ENCODE results near the gene CPNE4.

The CPNE4 gene

DNA sequence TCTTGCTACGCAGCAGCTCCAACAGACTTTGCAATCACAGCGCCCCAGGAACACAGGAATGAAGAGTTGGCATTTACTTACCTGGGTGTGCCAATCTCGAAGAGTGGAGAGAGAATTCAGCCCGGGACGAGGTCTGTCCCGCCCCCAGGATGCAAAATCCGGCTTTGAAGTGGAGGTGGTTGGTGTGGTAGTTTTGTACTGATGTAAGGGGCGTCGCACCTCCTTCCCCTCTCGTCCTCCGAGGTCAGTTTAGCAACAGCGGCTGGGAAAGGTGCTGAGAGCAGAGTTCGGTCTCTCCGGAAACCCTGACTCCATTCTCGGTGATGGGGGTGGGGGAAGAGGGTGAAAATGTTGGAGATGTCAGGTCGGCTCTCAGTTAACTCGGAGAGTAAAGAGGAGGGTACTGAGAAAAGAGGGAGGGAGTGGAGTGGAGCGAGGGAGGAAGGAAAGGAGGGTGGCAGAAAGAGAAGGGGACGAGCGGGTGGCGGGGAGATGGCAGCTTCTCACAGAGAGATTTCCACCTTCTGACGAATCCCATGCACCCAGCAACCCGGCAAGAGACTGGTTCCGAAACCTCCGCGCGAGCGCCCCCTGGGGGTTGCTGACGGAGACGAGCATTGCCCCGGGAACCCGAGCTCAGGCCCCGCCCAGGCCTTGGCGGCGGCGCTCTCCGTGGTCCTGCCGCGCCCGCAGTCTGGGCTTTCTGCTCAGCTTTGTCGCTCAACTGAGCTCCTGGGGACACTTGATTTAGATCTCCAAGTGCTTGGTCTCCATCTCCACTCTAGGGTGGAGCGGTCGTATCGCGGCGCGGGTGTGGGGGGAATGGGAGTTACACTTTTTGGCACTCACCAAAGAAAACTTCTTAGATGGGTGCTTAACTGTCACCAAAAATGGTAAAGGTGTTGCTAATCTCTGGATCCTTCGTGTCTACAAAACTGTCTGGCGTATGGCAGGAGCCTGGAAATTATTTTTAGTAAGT lies at the start of gene CPNE4:
Gene CPNE4, minus strand, starts transcription at position 529 of the 979 bp plus-strand sequence.
- peak; percentile 69 for DNase-seq (ENCODE audit: low read depth)
- TF ChIP-seq, protein P1, sequence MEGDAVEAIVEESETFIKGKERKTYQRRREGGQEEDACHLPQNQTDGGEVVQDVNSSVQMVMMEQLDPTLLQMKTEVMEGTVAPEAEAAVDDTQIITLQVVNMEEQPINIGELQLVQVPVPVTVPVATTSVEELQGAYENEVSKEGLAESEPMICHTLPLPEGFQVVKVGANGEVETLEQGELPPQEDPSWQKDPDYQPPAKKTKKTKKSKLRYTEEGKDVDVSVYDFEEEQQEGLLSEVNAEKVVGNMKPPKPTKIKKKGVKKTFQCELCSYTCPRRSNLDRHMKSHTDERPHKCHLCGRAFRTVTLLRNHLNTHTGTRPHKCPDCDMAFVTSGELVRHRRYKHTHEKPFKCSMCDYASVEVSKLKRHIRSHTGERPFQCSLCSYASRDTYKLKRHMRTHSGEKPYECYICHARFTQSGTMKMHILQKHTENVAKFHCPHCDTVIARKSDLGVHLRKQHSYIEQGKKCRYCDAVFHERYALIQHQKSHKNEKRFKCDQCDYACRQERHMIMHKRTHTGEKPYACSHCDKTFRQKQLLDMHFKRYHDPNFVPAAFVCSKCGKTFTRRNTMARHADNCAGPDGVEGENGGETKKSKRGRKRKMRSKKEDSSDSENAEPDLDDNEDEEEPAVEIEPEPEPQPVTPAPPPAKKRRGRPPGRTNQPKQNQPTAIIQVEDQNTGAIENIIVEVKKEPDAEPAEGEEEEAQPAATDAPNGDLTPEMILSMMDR (conservative IDR thresholded peaks at IDR 0.05; ENCODE audit: control insufficient read depth, insufficient read depth, low read depth, low read length): peak; percentile 79
- H3K4me3 ChIP-seq (ENCODE audit: control insufficient read depth, low read depth, low read length): peak within 1 kb of the TSS; percentile 19

DNA sequence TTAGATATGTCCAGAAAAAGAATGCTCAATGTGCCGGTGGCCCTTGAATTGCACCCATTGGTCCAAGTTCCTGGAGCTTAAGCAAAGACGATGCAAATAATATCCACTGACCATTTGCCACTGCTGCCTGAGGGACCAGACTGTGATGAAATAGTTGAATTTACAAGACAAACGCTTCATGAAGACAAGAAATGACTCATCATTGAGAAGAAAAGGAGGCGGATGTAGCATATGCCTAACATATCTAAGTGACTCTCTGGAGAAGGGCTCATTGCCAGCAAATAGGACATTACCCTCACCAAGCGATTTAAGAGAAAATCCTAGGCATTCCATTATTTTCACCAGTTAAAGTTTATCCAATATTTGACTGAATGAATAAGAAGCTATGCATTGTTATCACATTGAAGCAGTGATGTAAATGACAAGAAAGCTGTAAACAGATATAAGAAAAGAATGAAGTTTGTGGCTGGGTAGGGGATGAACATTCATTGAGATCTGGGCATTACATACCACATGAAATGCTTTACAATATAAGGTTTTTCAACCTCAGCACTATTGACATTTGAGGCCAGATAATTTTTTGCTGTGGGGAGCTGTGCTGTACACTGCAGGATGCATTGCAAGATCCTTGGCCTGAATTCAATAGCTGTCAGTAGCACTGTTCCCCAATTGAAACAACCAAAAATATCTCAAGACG lies 48.9 kb upstream of the CPNE4 start:
- TF ChIP-seq, protein P1 (conservative IDR thresholded peaks at IDR 0.05; ENCODE audit: control insufficient read depth, insufficient read depth, low read depth, low read length): no peak
- DNase-seq (ENCODE audit: low read depth): peak; percentile 64

DNA sequence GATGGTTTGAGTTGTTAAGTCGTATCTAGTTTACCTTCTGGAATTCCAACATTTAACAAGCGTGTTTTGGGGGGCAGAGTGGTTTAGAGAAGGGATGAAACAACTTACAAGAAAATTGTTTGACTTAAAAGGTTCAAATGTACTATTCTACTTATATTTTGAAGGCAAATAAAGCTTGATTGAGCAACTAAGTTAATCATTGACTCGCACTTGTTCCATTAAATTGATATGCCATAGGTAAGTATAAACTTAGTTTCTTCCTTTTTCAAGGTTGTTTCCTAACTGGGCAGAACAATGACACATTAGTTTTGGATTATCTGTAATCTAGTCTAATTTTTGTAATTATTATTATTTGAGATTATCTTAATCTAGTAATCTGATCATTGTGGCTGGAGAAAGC lies 48.3 kb upstream of the CPNE4 start:
- no peak overlapping the region for H3K4me3 ChIP-seq (ENCODE audit: control insufficient read depth, low read depth, low read length)
- TF ChIP-seq, protein P1 (conservative IDR thresholded peaks at IDR 0.05; ENCODE audit: control insufficient read depth, insufficient read depth, low read depth, low read length): no peak
- no peak for DNase-seq (ENCODE audit: low read depth)

More for the DNA sequence above, 48.9 kb upstream of the CPNE4 start:
- H3K4me3 ChIP-seq (ENCODE audit: control insufficient read depth, low read depth, low read length): no peak overlapping the region

DNA sequence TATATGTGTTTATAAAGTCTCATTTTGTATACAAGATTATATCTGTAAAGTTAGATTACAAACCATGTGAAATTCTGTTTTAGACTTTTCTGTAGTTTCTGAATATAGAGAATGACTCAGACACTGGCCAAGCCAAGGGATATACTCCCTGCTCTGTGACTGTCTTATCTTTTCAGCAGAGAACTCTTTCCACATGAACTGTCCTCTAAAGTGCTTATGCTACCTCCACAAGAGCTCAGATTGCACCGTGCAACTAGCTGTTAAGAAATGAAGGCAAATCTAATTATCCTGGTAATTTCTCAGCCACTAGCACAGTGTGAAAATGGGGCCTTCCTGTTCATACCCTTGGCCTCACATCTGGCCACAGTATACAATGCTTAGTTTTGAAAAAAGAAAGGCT lies 44.3 kb upstream of the CPNE4 start:
- H3K4me3 ChIP-seq (ENCODE audit: control insufficient read depth, low read depth, low read length): no peak overlapping the region
- TF ChIP-seq, protein P1 (conservative IDR thresholded peaks at IDR 0.05; ENCODE audit: control insufficient read depth, insufficient read depth, low read depth, low read length): no peak
- DNase-seq (ENCODE audit: low read depth): peak; percentile 2

DNA sequence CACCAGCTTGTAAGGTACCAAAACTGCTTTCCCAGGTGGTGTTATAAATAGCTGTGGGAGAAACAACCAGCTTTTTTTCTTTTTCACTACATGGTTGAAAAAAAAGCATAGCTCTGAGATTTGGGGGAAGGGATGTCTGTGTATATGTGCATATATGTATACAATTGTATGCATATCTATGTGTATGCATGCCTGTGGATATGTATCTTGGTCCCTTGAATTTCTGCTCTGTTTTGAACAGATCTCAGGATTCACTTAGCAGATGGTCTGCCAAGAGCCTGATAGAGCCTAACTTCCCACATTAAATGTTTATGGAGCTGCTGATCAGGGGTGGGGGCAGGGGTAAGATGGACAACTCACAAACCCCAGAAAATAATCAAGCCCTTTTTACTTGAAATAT lies 39.0 kb upstream of the CPNE4 start:
- TF ChIP-seq, protein P1 (conservative IDR thresholded peaks at IDR 0.05; ENCODE audit: control insufficient read depth, insufficient read depth, low read depth, low read length): no peak
- H3K4me3 ChIP-seq (ENCODE audit: control insufficient read depth, low read depth, low read length): no peak overlapping the region
- DNase-seq (ENCODE audit: low read depth): no peak

DNA sequence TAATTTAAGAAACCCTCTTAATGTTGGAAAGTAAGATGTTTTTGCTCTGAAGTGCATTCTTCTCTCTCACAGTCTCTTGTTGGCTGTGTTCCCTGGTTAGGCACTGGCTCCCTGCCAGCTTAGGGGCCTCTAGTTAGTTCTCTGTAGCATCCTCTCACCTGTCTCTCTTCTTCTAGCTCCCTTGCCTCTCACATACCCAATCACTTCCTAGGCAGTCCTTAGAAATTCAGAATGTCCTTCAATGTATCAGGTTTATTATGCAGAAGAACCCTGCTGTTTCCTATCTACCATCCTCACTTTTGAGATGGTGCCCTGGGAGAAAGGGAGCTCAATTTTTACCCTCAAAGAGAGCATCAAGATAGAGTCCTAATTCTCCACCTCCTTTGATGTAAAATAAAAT lies 36.2 kb upstream of the CPNE4 start:
- TF ChIP-seq, protein P1 (conservative IDR thresholded peaks at IDR 0.05; ENCODE audit: control insufficient read depth, insufficient read depth, low read depth, low read length): no peak
- no peak overlapping the region for H3K4me3 ChIP-seq (ENCODE audit: control insufficient read depth, low read depth, low read length)
- DNase-seq (ENCODE audit: low read depth): no peak
